ENCODE results near the gene LAMA2.
"Not testable (repeated sequence)": the region's sequence is repeated elsewhere in the genome, so short reads cannot be mapped to it uniquely, and the experiment has no call there.

LAMA2 gene

GRCh38 chr6:129088481-129088880 lies 205.5 kb downstream of the LAMA2 start:
- DNase-seq (ENCODE audit: low spot score): not testable (repeated sequence)

- peak; percentile 60 for DNase-seq (ENCODE audit: low spot score)
These were observed 206.4 kb downstream of the LAMA2 start for GRCh38 chr6:129089357-129089756.

- no peak for DNase-seq (ENCODE audit: low spot score)
These were observed 211.2 kb downstream of the LAMA2 start for GRCh38 chr6:129094147-129094546.

GRCh38 chr6:129096651-129097290 lies 213.8 kb downstream of the LAMA2 start:
- DNase-seq (ENCODE audit: low spot score): no peak

GRCh38 chr6:129098061-129098553 lies 215.2 kb downstream of the LAMA2 start:
- no peak for DNase-seq (ENCODE audit: low spot score)

GRCh38 chr6:129099696-129100095 lies 216.8 kb downstream of the LAMA2 start:
- DNase-seq (ENCODE audit: low spot score): no peak

GRCh38 chr6:129100164-129100563 lies 217.2 kb downstream of the LAMA2 start:
- no peak for DNase-seq (ENCODE audit: low spot score)

- DNase-seq (ENCODE audit: low spot score): no peak
These were observed 219.8 kb downstream of the LAMA2 start for GRCh38 chr6:129102741-129103140.

- DNase-seq (ENCODE audit: low spot score): no peak
These were observed 221.2 kb downstream of the LAMA2 start for GRCh38 chr6:129104131-129104530.

- DNase-seq (ENCODE audit: low spot score): no peak
These were observed 221.6 kb downstream of the LAMA2 start for GRCh38 chr6:129104560-129104959.

GRCh38 chr6:129105035-129105434 lies 222.1 kb downstream of the LAMA2 start:
- no peak for DNase-seq (ENCODE audit: low spot score)

- DNase-seq (ENCODE audit: low spot score): no peak
These were observed 222.9 kb downstream of the LAMA2 start for GRCh38 chr6:129105793-129106192.

GRCh38 chr6:129108337-129108736 lies 225.4 kb downstream of the LAMA2 start:
- DNase-seq (ENCODE audit: low spot score): no peak

GRCh38 chr6:129110690-129111343 lies 227.9 kb downstream of the LAMA2 start:
- no peak for DNase-seq (ENCODE audit: low spot score)

- no peak for DNase-seq (ENCODE audit: low spot score)
These were observed 228.4 kb downstream of the LAMA2 start for GRCh38 chr6:129111346-129111745.

- DNase-seq (ENCODE audit: low spot score): no peak
These were observed 228.9 kb downstream of the LAMA2 start for GRCh38 chr6:129111853-129112252.

GRCh38 chr6:129112591-129112990 lies 229.7 kb downstream of the LAMA2 start:
- no peak for DNase-seq (ENCODE audit: low spot score)

- no peak for DNase-seq (ENCODE audit: low spot score)
These were observed 230.7 kb downstream of the LAMA2 start for GRCh38 chr6:129113637-129114036.

- no peak for DNase-seq (ENCODE audit: low spot score)
These were observed 231.9 kb downstream of the LAMA2 start for GRCh38 chr6:129114636-129115391.

- DNase-seq (ENCODE audit: low spot score): no peak
These were observed 232.5 kb downstream of the LAMA2 start for GRCh38 chr6:129115471-129115870.

- no peak for DNase-seq (ENCODE audit: low spot score)
These were observed 234.4 kb downstream of the LAMA2 start for GRCh38 chr6:129117355-129117754.

GRCh38 chr6:129120856-129121638 lies 238.1 kb downstream of the LAMA2 start:
- no peak for DNase-seq (ENCODE audit: low spot score)

Measured in putamen (tissue), 1 donor.